Osteocyte (in vitro differentiated cells): ENCODE measurements around the gene ECEL1. TPM values are rescaled to one million over a fixed set of nuclear protein-coding genes. Genes with fewer than 3 reads are reported as not detected.

Source experiments
- DNase-seq: peaks from one replicate; pipeline ENCODE4 v3.0.0; 2021; ENCODE audit warnings: mixed read lengths; ENCODE audit not compliant: unreplicated experiment; ENCODE audit errors: extremely low spot score
- H3K27ac Mint-ChIP-seq: one replicate; pipeline ENCODE4 v1.8.0; 2021; ENCODE audit warnings: mild to moderate bottlenecking, mixed read lengths; ENCODE audit not compliant: unreplicated experiment
- H3K27me3 Mint-ChIP-seq: one replicate; pipeline ENCODE4 v1.8.0; 2021; ENCODE audit warnings: mixed read lengths; ENCODE audit not compliant: unreplicated experiment
- H3K36me3 Mint-ChIP-seq: one replicate; pipeline ENCODE4 v1.8.0; 2021; ENCODE audit warnings: mixed read lengths; ENCODE audit not compliant: unreplicated experiment
- H3K4me1 Mint-ChIP-seq: one replicate; pipeline ENCODE4 v1.8.0; 2021; ENCODE audit warnings: mixed read lengths; ENCODE audit not compliant: unreplicated experiment
- H3K4me3 Mint-ChIP-seq: one replicate; pipeline ENCODE4 v1.8.0; 2021; ENCODE audit warnings: mild to moderate bottlenecking, moderate library complexity, mixed read lengths; ENCODE audit not compliant: unreplicated experiment
- H3K9me3 Mint-ChIP-seq: one replicate; pipeline ENCODE4 v1.8.0; 2021; ENCODE audit warnings: mixed read lengths; ENCODE audit not compliant: unreplicated experiment
- total RNA-seq: library from RNA; stranded (reverse); gene quantifications from 2 replicates; pipeline ENCODE4 v1.2.1, GENCODE V29; 2021
- TF ChIP-seq, protein P1 (sequence below): fragments of 200-600 bp; sonication (generic); IDR thresholded peaks from 2 replicates; pipeline ENCODE4 v1.5.0; 2021; ENCODE audit warnings: antibody characterized with exemption, mild to moderate bottlenecking, moderate library complexity

ECEL1 gene
- total RNA-seq, 1 donor from 2014 or later, result 0.13 TPM

DNA sequence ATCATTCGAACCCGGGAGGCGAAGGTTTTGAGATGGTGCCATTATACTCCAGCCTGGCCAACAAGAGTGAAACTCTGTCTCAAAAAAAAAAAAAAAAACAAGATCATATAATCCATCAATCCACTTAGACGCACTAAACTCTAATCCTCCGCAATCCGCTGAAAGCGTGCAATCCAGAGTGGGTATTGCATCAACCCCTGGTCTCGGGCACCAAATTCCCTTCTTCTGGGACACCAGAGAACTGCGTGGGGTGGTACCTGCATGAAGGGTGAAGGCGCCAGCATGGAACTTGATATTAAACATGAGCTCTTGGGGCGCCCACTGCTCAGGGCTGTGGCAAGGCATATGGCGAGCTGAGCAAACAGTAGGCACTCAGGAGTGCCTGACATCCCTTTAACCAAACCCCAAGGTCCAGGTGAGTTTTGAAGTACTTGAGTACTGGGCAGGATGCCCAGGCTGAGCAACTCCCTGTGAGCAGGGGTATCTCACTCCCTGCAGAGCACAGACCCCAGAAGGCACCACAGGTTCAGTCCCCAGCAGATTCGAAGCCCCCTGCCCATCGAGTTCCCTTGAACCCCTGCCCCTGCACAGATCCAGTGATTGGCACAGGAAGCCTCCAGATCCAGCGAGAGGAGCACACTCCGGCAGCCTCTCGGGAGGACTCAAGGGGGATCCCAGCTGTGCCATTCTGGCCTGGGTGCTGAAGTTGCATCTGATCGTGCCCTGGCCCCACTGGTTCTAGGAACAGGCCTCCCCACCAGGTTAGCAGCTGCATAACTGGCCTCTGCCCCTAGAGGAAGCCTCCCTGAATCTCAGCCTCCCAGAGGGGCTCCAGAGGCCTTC is 23.7 kb downstream of the ECEL1 start:
- Mint-ChIP-seq H3K27me3 (peaks cover 26% of the 10 kb centered on the region), H3K4me1 (peaks cover 28% of the 10 kb centered on the region), H3K4me3 (no peak overlapping the region), H3K9me3 (no peaks in the 10 kb centered on the region), H3K36me3 (no peaks in the 10 kb centered on the region), H3K27ac (no peak overlapping the region)
- TF ChIP-seq, protein P1, sequence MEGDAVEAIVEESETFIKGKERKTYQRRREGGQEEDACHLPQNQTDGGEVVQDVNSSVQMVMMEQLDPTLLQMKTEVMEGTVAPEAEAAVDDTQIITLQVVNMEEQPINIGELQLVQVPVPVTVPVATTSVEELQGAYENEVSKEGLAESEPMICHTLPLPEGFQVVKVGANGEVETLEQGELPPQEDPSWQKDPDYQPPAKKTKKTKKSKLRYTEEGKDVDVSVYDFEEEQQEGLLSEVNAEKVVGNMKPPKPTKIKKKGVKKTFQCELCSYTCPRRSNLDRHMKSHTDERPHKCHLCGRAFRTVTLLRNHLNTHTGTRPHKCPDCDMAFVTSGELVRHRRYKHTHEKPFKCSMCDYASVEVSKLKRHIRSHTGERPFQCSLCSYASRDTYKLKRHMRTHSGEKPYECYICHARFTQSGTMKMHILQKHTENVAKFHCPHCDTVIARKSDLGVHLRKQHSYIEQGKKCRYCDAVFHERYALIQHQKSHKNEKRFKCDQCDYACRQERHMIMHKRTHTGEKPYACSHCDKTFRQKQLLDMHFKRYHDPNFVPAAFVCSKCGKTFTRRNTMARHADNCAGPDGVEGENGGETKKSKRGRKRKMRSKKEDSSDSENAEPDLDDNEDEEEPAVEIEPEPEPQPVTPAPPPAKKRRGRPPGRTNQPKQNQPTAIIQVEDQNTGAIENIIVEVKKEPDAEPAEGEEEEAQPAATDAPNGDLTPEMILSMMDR, result no peak
- DNase-seq, result no peak

DNA sequence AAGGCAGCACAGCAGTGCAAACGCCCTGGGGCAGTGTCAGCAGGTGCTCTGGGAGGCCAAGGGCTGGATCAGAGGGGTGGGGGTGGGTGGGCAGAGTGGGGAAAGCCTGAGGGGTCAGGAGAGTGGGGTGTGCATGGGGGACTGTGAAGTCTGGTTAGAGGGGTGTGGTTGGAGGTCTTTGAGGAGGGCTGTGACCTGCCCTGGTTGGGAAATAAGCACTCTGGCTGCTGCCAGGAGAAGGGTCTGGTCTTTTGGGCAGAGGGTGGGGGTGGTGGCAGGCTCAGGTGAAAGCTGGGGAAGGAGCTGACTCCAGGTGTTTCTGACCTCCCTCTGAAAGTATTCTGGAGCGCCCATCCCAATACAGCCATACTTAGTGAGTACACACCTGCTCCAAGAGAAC is 27.5 kb downstream of the ECEL1 start:
- Mint-ChIP-seq H3K4me3 (no peak overlapping the region), H3K27ac (no peak overlapping the region), H3K9me3 (no peaks in the 10 kb centered on the region), H3K4me1 (peaks cover 33% of the 10 kb centered on the region), H3K27me3 (peaks cover 14% of the 10 kb centered on the region), H3K36me3 (no peaks in the 10 kb centered on the region)
- DNase-seq, result no peak
- TF ChIP-seq, protein P1, result no peak

DNA sequence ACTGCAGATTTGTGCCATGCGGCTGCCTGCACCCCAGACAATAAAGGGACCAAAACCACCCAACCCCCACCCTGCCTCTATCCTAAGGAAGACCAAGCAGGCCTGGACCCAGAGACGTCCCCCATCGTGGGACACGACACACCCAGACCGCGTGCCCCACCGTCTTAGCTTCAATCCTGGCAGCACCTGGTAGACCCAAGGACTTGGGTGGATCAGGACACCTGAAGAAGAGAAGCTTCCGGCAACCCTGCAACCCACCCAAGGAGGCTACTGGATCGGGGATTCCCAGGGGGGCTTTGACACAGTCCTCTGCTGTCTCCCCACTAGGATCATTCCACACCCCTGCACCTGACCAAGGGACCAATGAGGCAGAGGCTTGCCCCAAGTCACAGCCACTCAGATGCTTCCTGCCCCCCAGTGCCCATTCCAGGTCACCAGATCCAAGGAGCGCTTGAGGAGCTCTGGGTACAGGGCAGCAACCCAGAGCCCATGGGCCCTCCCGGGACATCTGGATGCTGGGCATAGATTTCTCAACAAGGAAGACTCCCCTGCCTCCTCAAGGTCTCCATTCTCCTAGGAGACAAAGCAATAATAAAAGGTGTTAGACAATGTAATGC is 28.1 kb downstream of the ECEL1 start:
- no peak overlapping the region for H3K4me3 Mint-ChIP-seq
- H3K4me1 Mint-ChIP-seq, result peaks cover 33% of the 10 kb centered on the region
- H3K27me3 Mint-ChIP-seq, result peaks cover 18% of the 10 kb centered on the region
- no peak overlapping the region for H3K27ac Mint-ChIP-seq
- TF ChIP-seq, protein P1, result no peak
- DNase-seq, result no peak
- no peaks in the 10 kb centered on the region for H3K9me3 Mint-ChIP-seq
- H3K36me3 Mint-ChIP-seq, result no peaks in the 10 kb centered on the region

DNA sequence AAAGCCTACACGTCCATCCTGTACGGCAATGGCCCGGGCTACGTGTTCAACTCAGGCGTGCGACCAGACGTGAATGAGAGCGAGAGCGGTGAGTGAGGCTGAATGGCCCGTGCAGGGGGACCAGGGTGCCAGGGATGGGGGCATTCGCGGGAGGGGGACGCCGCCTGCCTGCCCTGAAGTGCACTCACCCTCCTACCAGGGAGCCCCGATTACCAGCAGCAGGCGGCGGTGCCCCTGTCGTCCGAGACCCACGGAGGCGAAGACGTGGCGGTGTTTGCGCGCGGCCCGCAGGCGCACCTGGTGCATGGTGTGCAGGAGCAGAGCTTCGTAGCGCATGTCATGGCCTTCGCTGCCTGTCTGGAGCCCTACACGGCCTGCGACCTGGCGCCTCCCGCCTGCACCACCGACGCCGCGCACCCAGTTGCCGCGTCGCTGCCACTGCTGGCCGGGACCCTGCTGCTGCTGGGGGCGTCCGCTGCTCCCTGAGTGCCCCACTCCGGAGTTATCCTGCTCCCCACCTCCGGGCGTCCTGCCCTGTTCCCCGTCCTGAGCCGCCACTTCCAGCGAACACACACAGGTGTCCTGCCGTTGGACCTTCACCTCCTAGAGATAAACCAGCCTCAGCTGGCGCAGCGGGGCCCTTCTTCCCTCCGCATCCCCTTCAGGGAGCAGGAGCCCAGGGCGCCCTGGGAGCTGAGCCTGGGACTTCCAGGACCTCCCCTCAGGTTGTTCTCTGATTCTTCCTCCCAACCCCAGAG is 28.8 kb downstream of the ECEL1 start:
- DNase-seq, result no peak
- no peaks in the 10 kb centered on the region for H3K36me3 Mint-ChIP-seq
- H3K4me3 Mint-ChIP-seq, result no peak overlapping the region
- H3K9me3 Mint-ChIP-seq, result no peaks in the 10 kb centered on the region
- TF ChIP-seq, protein P1, result no peak
- H3K27ac Mint-ChIP-seq, result no peak overlapping the region
- peaks cover 22% of the 10 kb centered on the region for H3K27me3 Mint-ChIP-seq
- peaks cover 33% of the 10 kb centered on the region for H3K4me1 Mint-ChIP-seq
